Right lobe of liver (tissue), 6 donors: ENCODE data around the gene FSTL4. TPM values are rescaled to one million over a fixed set of nuclear protein-coding genes. Genes with fewer than 3 reads are reported as not detected.
A peak's percentile ranks its signal among the peaks of the same experiment; 100 is the strongest.

ENCODE experiments used
- ATAC-seq, 4 donors: fragments of 200-7000 bp; cut with Tn5 transposase; one replicate each; pipeline ENCODE4 v1.9.1; 2020; ENCODE audit warnings: mild to moderate bottlenecking in 4 of 4, moderate library complexity in 4 of 4
- DNase-seq, 3 donors: peaks; one replicate each; pipeline ENCODE4 v3.0.0-alpha.2; 2020
- H3K27ac ChIP-seq, 3 donors: fragments of 200-600 bp; one replicate each; pipeline ENCODE4 v1.8.0; 2022
- H3K27me3 ChIP-seq, 2 donors: fragments of 200-600 bp; one replicate each; pipeline ENCODE4 v1.8.0; 2022
- H3K36me3 ChIP-seq, 4 donors: fragments of 200-600 bp; sonication (generic) in 1 of 4; one replicate each; pipeline versions ENCODE4 v1.5.1 to v1.8.0; 2017 to 2022; ENCODE audit warnings: control low read depth in 1 of 4
- H3K4me1 ChIP-seq, 4 donors: fragments of 200-600 bp; sonication (generic) in 1 of 4; one replicate each; pipeline versions ENCODE4 v1.5.1 to v1.8.0; 2017 to 2022; ENCODE audit warnings: control low read depth in 1 of 4
- H3K4me3 ChIP-seq, 3 donors: fragments of 200-600 bp; one replicate each; pipeline ENCODE4 v1.8.0; 2022
- H3K9me3 ChIP-seq, 4 donors: fragments of 200-600 bp; sonication (generic) in 1 of 4; one replicate each; pipeline versions ENCODE4 v1.5.1 to v1.8.0; 2017 to 2022; ENCODE audit warnings: control low read depth in 1 of 4
- CTCF ChIP-seq, 4 donors: fragments of 200-600 bp in 3 of 4; fragments of 450-650 bp in 1 of 4; IDR thresholded peaks; one replicate each; pipeline versions ENCODE4 v1.5.1 to v1.8.0; 2016 to 2022; ENCODE audit warnings: antibody characterized with exemption in 4 of 4, mild to moderate bottlenecking in 2 of 4
- POLR2A ChIP-seq: fragments of 450-650 bp; IDR thresholded peaks from one replicate; pipeline ENCODE4 v1.6.1; 2017; ENCODE audit warnings: antibody characterized with exemption, mild to moderate bottlenecking
- WGBS: methylation state at CpG from one replicate; pipeline ENCODE4 v1.1.6; 2018; ENCODE audit warnings: low coverage, low lambda C conversion rate; ENCODE audit not compliant: insufficient coverage; ENCODE audit errors: missing lambda C conversion rate; 5-methylcytosine and 5-hydroxymethylcytosine counted together
- intact Hi-C, 2 donors: fragments of 100-400 bp; cut with DNase I; formaldehyde crosslinking; loops; one replicate each; pipeline versions ENCODE4 v1.11.2 to v1.14.1; 2022
- total RNA-seq, 6 experiments: library from RNA; depleted of rRNA in 2 of 6; stranded (reverse); fragments of >200 nt in 2 of 6; fragmentation: NEBNext Ultra II Directional in 3 of 6; extraction: Animal tissue kit (Norgen Biotek cat#: 25700) in 3 of 6; gene quantifications; one replicate each; pipeline versions ENCODE4 v1.1.0 to v1.2.4, GENCODE V29; 2016 to 2023
- donor health status: DM: no; HTN: yes; CAD: no.
- donor health status: DM: no; HTN: no; CAD: no.
- donor health status: DM: no; HTN: no; CAD: no.
- donor health status: DM: no; HTN: yes; CAD: no.
- donor health status: DM: no; HTN: yes; CAD: no.

FSTL4 gene
- total RNA-seq, 6 experiments from 2014 or later: 0.62 to 1.3 (median 0.80) TPM; not detected in 3

GRCh38 chr5:133482028-133482427, 130.3 kb downstream of the FSTL4 start:
- no peak for TF ChIP-seq CTCF (IDR thresholded peaks at IDR 0.05)
- TF ChIP-seq POLR2A: no peak
- no peaks in the 10 kb centered on the region for H3K9me3 ChIP-seq
- intact Hi-C loops: no loop called here
- peak; percentile 52 to 71 (median 58) for ATAC-seq
- peak in 1 of 3 donors; percentile 58 for DNase-seq
- H3K27me3 ChIP-seq: no peaks in the 10 kb centered on the region
- no peak overlapping the region for H3K4me3 ChIP-seq
- no peaks in the 10 kb centered on the region for H3K36me3 ChIP-seq
- WGBS: 53% methylated on average over 3 of the region's 3 CpGs
- no peak overlapping the region for H3K27ac ChIP-seq
- H3K4me1 ChIP-seq: peaks cover 0 to 29% (median 15%) of the 10 kb centered on the region in 4 donors

GRCh38 chr5:133480866-133481265, 131.5 kb downstream of the FSTL4 start:
- peaks cover 0 to 29% (median 15%) of the 10 kb centered on the region in 4 donors for H3K4me1 ChIP-seq
- no peaks in the 10 kb centered on the region for H3K9me3 ChIP-seq
- ATAC-seq: no peak
- H3K4me3 ChIP-seq: no peak overlapping the region
- WGBS: 82% methylated on average over 3 of the region's 10 CpGs
- no peaks in the 10 kb centered on the region for H3K27me3 ChIP-seq
- no peaks in the 10 kb centered on the region for H3K36me3 ChIP-seq
- TF ChIP-seq POLR2A: no peak
- TF ChIP-seq CTCF (IDR thresholded peaks at IDR 0.05): no peak
- no peak for DNase-seq
- no peak overlapping the region for H3K27ac ChIP-seq
- intact Hi-C loops: no loop called here

- H3K4me3 ChIP-seq: no peak overlapping the region
- H3K4me1 ChIP-seq: peaks cover 0 to 29% (median 15%) of the 10 kb centered on the region in 4 donors
- no peaks in the 10 kb centered on the region for H3K36me3 ChIP-seq
- no peaks in the 10 kb centered on the region for H3K9me3 ChIP-seq
- 72% methylated on average over 4 of the region's 9 CpGs for WGBS
- no peak overlapping the region for H3K27ac ChIP-seq
- no peaks in the 10 kb centered on the region for H3K27me3 ChIP-seq
- intact Hi-C loops: no loop called here
- ATAC-seq (no peak), DNase-seq (no peak)
- TF ChIP-seq CTCF (IDR thresholded peaks at IDR 0.05): no peak
- TF ChIP-seq POLR2A: no peak
These were observed 132.0 kb downstream of the FSTL4 start for GRCh38 chr5:133480366-133480765.

- no peak overlapping the region for H3K27ac ChIP-seq
- ATAC-seq (no peak), DNase-seq (no peak)
- no peak overlapping the region for H3K4me3 ChIP-seq
- H3K27me3 ChIP-seq: no peaks in the 10 kb centered on the region
- 59% methylated on average over 8 of the region's 10 CpGs for WGBS
- intact Hi-C loops: no loop called here
- TF ChIP-seq CTCF (IDR thresholded peaks at IDR 0.05) (no peak), POLR2A (no peak)
- peaks cover 0 to 20% (median 10%) of the 10 kb centered on the region in 4 donors for H3K4me1 ChIP-seq
- H3K36me3 ChIP-seq: no peaks in the 10 kb centered on the region
- H3K9me3 ChIP-seq: no peaks in the 10 kb centered on the region
These were observed 133.9 kb downstream of the FSTL4 start for GRCh38 chr5:133478199-133478985.
